CD8-positive, alpha-beta memory T cell (primary cell): ENCODE results near the gene OR52B2. TPM values are rescaled to one million over a fixed set of nuclear protein-coding genes. Genes with fewer than 3 reads are reported as not detected.

Source experiments
- CTCF ChIA-PET: fragments of 350-600 bp; sonication (Branson Sonifier 250); formaldehyde crosslinking; loops from one replicate; lab custom pipeline; 2021; ENCODE audit warnings: antibody characterized with exemption; lab: Charles Lee
- POLR2A ChIA-PET: fragments of 350-600 bp; sonication (Branson Sonifier 250); formaldehyde crosslinking; loops from one replicate; lab custom pipeline; 2021; ENCODE audit warnings: antibody characterized with exemption; lab: Charles Lee
- DNase-seq, 5 donors: peaks; one replicate each; pipeline versions ENCODE4 v3.0.0 to v3.0.0-alpha.2; 2020 to 2022; ENCODE audit warnings: mixed read lengths in 1 of 5
- H3K27ac ChIP-seq: one replicate; pipeline ENCODE4 v1.7.0; 2013; ENCODE audit warnings: low read depth, mild to moderate bottlenecking, low read length, moderate library complexity
- H3K27me3 ChIP-seq: 2 replicates; pipeline ENCODE4 v1.7.0; 2013; ENCODE audit warnings: low read length, mild to moderate bottlenecking; ENCODE audit not compliant: insufficient read depth, poor library complexity, severe bottlenecking
- H3K36me3 ChIP-seq: 2 replicates; pipeline ENCODE4 v1.7.0; 2013; ENCODE audit warnings: mild to moderate bottlenecking, low read length, moderate library complexity; ENCODE audit not compliant: insufficient read depth
- H3K4me1 ChIP-seq: 2 replicates; pipeline ENCODE4 v1.7.0; 2013; ENCODE audit warnings: mild to moderate bottlenecking, low read length, moderate library complexity; ENCODE audit not compliant: insufficient read depth
- H3K4me3 ChIP-seq: 2 replicates; pipeline ENCODE4 v1.7.0; 2013; ENCODE audit warnings: mild to moderate bottlenecking, low read length
- H3K9me3 ChIP-seq: 2 replicates; pipeline ENCODE4 v1.7.0; 2013; ENCODE audit warnings: mild to moderate bottlenecking, low read length
- H3K27ac Mint-ChIP-seq, 8 donors: one replicate each; pipeline ENCODE4 v1.8.0; 2020 to 2021; ENCODE audit warnings: mixed read lengths in 8 of 8, mild to moderate bottlenecking in 6 of 8, inconsistent platforms in 3 of 8, moderate library complexity in 3 of 8
- H3K27me3 Mint-ChIP-seq, 2 donors: one replicate each; pipeline ENCODE4 v1.8.0; 2020 to 2021; ENCODE audit warnings: mixed read lengths in 2 of 2, mild to moderate bottlenecking in 1 of 2, moderate library complexity in 1 of 2
- H3K36me3 Mint-ChIP-seq, 3 donors: one replicate each; pipeline ENCODE4 v1.8.0; 2020 to 2021; ENCODE audit warnings: mixed read lengths in 3 of 3, inconsistent platforms in 1 of 3, mild to moderate bottlenecking in 1 of 3
- H3K4me1 Mint-ChIP-seq, 3 donors: one replicate each; pipeline ENCODE4 v1.8.0; 2020 to 2021; ENCODE audit warnings: mixed read lengths in 3 of 3, inconsistent platforms in 1 of 3, mild to moderate bottlenecking in 1 of 3
- H3K4me3 Mint-ChIP-seq, 7 donors: one replicate each; pipeline ENCODE4 v1.8.0; 2020 to 2021; ENCODE audit warnings: mixed read lengths in 7 of 7, mild to moderate bottlenecking in 6 of 7, moderate library complexity in 4 of 7, inconsistent platforms in 2 of 7
- H3K9me3 Mint-ChIP-seq, 5 donors: one replicate each; pipeline ENCODE4 v1.8.0; 2020 to 2022; ENCODE audit warnings: mixed read lengths in 5 of 5, mild to moderate bottlenecking in 3 of 5, moderate library complexity in 2 of 5, inconsistent platforms in 1 of 5
- polyA plus RNA-seq: library from polyadenylated mRNA; unstranded; fragments of 300-500 nt; fragmentation: Illumina TruSeq; gene quantifications from one replicate; pipeline ENCODE4 v1.2.3, GENCODE V29; 2021
- total RNA-seq, 2 experiments: library from RNA; stranded (reverse); gene quantifications; one replicate each; pipeline ENCODE4 v1.2.3, GENCODE V29; 2021

Gene OR52B2
- total and polyA plus RNA-seq, 3 experiments from 2014 or later, result not detected

GRCh38 chr11:6197466-6198200 is 27.5 kb upstream of the OR52B2 start:
- no peak for DNase-seq
- peaks cover 32 to 44% (median 43%) of the 10 kb centered on the region in 3 donors for H3K4me1 Mint-ChIP-seq
- Histone ChIP-seq H3K4me1 (peaks cover 13% of the 10 kb centered on the region), H3K36me3 (no peaks in the 10 kb centered on the region), H3K9me3 (no peaks in the 10 kb centered on the region), H3K27ac (no peak overlapping the region), H3K27me3 (no peaks in the 10 kb centered on the region), H3K4me3 (no peak overlapping the region)
- H3K36me3 Mint-ChIP-seq, result peaks cover 0 to 2% (median 0%) of the 10 kb centered on the region in 3 donors
- peak overlapping the region in 3 of 8 donors; percentile 28 to 59 (median 30) for H3K27ac Mint-ChIP-seq
- CTCF ChIA-PET, result no interaction called here
- H3K27me3 Mint-ChIP-seq, result no peaks in the 10 kb centered on the region
- no peak overlapping the region for H3K4me3 Mint-ChIP-seq
- POLR2A ChIA-PET, result no interaction called here
- H3K9me3 Mint-ChIP-seq, result no peaks in the 10 kb centered on the region

DNA sequence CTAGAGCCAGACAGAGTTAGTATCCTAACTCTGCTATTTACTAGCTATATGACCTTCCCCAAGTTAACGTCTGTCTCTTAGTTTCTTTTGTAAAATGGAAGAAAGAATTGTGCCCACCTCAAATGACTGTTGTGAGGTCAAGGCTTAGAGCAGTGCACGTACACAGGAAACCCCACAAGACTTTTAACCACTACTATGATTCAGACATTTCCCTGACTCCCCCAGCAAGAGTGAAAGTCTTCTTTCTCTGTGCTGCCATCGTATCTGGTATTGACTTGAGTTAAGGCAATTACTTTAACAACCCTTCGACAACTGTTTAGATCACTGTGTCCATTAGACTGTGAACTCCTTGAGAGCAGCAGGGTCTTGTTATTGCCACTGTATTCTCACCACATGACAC is 26.3 kb upstream of the OR52B2 start:
- H3K4me3 Mint-ChIP-seq, result peak overlapping the region in 4 of 7 donors; percentile 3 to 61 (median 18)
- peak overlapping the region; percentile 5 to 81 (median 56) for H3K27ac Mint-ChIP-seq
- Histone ChIP-seq H3K27me3 (no peaks in the 10 kb centered on the region), H3K36me3 (no peaks in the 10 kb centered on the region), H3K4me1 (peaks cover 11% of the 10 kb centered on the region), H3K4me3 (no peak overlapping the region), H3K9me3 (no peaks in the 10 kb centered on the region), H3K27ac (no peak overlapping the region)
- POLR2A ChIA-PET, result no interaction called here
- no peaks in the 10 kb centered on the region for H3K9me3 Mint-ChIP-seq
- no peaks in the 10 kb centered on the region for H3K27me3 Mint-ChIP-seq
- CTCF ChIA-PET, result no interaction called here
- H3K36me3 Mint-ChIP-seq, result peaks cover 0 to 2% (median 0%) of the 10 kb centered on the region in 3 donors
- DNase-seq, result no peak
- H3K4me1 Mint-ChIP-seq, result peaks cover 21 to 33% (median 30%) of the 10 kb centered on the region in 3 donors

GRCh38 chr11:6194065-6194581 is 24.0 kb upstream of the OR52B2 start:
- H3K4me3 ChIP-seq, result no peak overlapping the region
- Mint-ChIP-seq H3K27me3 (no peaks in the 10 kb centered on the region), H3K36me3 (peaks cover 0 to 2% (median 0%) of the 10 kb centered on the region in 3 donors), H3K9me3 (no peaks in the 10 kb centered on the region), H3K4me1 (peaks cover 11 to 19% (median 19%) of the 10 kb centered on the region in 3 donors), H3K4me3 (no peak overlapping the region), H3K27ac (no peak overlapping the region)
- no peaks in the 10 kb centered on the region for H3K36me3 ChIP-seq
- POLR2A ChIA-PET, result no interaction called here
- H3K4me1 ChIP-seq, result no peaks in the 10 kb centered on the region
- no peaks in the 10 kb centered on the region for H3K27me3 ChIP-seq
- H3K9me3 ChIP-seq, result no peaks in the 10 kb centered on the region
- CTCF ChIA-PET, result no interaction called here
- H3K27ac ChIP-seq, result no peak overlapping the region
- no peak for DNase-seq

- Mint-ChIP-seq H3K4me3 (no peak overlapping the region), H3K36me3 (peaks cover 0 to 2% (median 0%) of the 10 kb centered on the region in 3 donors), H3K27me3 (no peaks in the 10 kb centered on the region), H3K27ac (peak overlapping the region in 1 of 8 donors; percentile 59), H3K9me3 (peaks cover 0 to 1% (median 0%) of the 10 kb centered on the region in 5 donors), H3K4me1 (peaks cover 8 to 9% (median 8%) of the 10 kb centered on the region in 3 donors)
- no peaks in the 10 kb centered on the region for H3K9me3 ChIP-seq
- no peaks in the 10 kb centered on the region for H3K4me1 ChIP-seq
- no peaks in the 10 kb centered on the region for H3K27me3 ChIP-seq
- no peak for DNase-seq
- no peaks in the 10 kb centered on the region for H3K36me3 ChIP-seq
- no peak overlapping the region for H3K4me3 ChIP-seq
- ChIA-PET POLR2A (no interaction called here), CTCF (no interaction called here)
- no peak overlapping the region for H3K27ac ChIP-seq
Observed at GRCh38 chr11:6191742-6192141, 21.6 kb upstream of the OR52B2 start.

- H3K4me3 ChIP-seq, result no peak overlapping the region
- H3K9me3 ChIP-seq, result no peaks in the 10 kb centered on the region
- Mint-ChIP-seq H3K4me3 (no peak overlapping the region), H3K27me3 (peaks cover 7 to 10% of the 10 kb centered on the region in 2 donors), H3K36me3 (peaks cover 0 to 11% (median 2%) of the 10 kb centered on the region in 3 donors), H3K4me1 (peaks cover 14 to 23% (median 22%) of the 10 kb centered on the region in 3 donors), H3K9me3 (peaks cover 0 to 11% (median 2%) of the 10 kb centered on the region in 5 donors), H3K27ac (peak overlapping the region in 1 of 8 donors; percentile 10)
- H3K27ac ChIP-seq, result no peak overlapping the region
- CTCF ChIA-PET, result no interaction called here
- no peak for DNase-seq
- H3K27me3 ChIP-seq, result no peaks in the 10 kb centered on the region
- H3K4me1 ChIP-seq, result no peaks in the 10 kb centered on the region
- H3K36me3 ChIP-seq, result no peaks in the 10 kb centered on the region
- POLR2A ChIA-PET, result no interaction called here
Observed at GRCh38 chr11:6175440-6175839, 5.3 kb upstream of the OR52B2 start.

DNA sequence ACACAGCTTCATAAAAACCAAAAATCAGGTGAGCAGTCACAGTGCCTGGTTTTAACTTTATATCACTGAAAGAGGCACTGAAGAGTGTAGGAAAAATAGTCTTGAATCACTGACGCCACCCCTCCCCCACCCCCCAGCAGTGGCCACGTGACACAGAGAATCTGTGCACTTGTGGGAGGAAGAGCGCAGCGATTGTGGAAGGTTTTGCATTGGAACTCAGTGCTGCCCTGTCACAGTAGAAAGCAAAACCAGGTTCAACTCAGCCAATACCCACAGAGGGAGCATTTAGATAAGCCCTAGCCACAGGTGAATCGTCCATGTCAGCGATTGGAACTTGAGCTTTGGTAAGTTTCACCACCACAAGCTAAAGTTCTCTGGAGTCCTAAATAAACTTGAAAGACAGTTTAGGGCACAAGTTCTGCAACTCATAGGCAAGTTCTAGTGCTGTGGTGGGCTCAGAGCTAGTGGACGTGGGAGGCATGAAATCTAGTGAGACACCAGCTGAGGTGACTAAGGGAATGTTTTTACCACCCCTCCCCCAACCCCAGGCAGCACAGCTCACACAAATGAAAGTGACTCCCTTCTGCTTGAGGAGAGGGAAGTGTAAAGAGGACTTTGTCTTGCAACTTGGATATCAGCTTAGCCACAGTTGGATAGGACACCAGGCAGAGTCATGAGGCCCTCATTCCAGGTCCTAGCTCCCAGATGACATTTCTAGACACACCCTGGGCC is 13.3 kb downstream of the OR52B2 start:
- H3K4me3 Mint-ChIP-seq, result no peak overlapping the region
- H3K27me3 Mint-ChIP-seq, result peaks cover 6 to 26% of the 10 kb centered on the region in 2 donors
- ChIA-PET POLR2A (no interaction called here), CTCF (no interaction called here)
- no peaks in the 10 kb centered on the region for H3K36me3 Mint-ChIP-seq
- Histone ChIP-seq H3K9me3 (no peaks in the 10 kb centered on the region), H3K4me3 (no peak overlapping the region), H3K27ac (no peak overlapping the region), H3K27me3 (no peaks in the 10 kb centered on the region), H3K4me1 (no peaks in the 10 kb centered on the region), H3K36me3 (no peaks in the 10 kb centered on the region)
- peaks cover 0 to 2% (median 0%) of the 10 kb centered on the region in 5 donors for H3K9me3 Mint-ChIP-seq
- H3K27ac Mint-ChIP-seq, result peak overlapping the region in 1 of 8 donors; percentile 43
- DNase-seq, result no peak
- H3K4me1 Mint-ChIP-seq, result no peaks in the 10 kb centered on the region

DNA sequence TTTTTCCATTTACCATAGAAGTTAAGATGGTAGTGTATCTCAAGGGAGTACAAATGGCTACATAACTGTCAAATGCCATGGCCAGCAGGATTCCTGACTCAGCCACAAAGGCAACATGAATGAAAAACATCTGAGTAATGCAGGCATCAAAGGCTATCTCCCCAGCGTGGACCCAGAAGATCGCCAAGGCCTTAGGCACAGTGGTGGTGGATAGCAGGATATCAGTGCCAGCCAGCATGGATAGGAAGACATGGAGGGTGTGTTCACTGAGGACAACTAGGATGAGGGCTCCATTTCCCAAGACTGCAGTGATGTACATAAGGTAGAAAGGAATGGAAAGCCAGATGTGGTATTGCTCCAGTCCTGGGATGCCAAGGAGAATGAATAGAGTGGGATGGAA is 18.0 kb downstream of the OR52B2 start:
- no peaks in the 10 kb centered on the region for H3K4me1 ChIP-seq
- Mint-ChIP-seq H3K9me3 (peaks cover 2 to 7% (median 4%) of the 10 kb centered on the region in 5 donors), H3K27me3 (peaks cover 7 to 14% of the 10 kb centered on the region in 2 donors), H3K36me3 (no peaks in the 10 kb centered on the region), H3K4me1 (no peaks in the 10 kb centered on the region), H3K4me3 (no peak overlapping the region), H3K27ac (no peak overlapping the region)
- no peaks in the 10 kb centered on the region for H3K9me3 ChIP-seq
- no peaks in the 10 kb centered on the region for H3K27me3 ChIP-seq
- DNase-seq, result no peak
- ChIA-PET POLR2A (no interaction called here), CTCF (no interaction called here)
- no peak overlapping the region for H3K4me3 ChIP-seq
- no peak overlapping the region for H3K27ac ChIP-seq
- no peaks in the 10 kb centered on the region for H3K36me3 ChIP-seq

DNA sequence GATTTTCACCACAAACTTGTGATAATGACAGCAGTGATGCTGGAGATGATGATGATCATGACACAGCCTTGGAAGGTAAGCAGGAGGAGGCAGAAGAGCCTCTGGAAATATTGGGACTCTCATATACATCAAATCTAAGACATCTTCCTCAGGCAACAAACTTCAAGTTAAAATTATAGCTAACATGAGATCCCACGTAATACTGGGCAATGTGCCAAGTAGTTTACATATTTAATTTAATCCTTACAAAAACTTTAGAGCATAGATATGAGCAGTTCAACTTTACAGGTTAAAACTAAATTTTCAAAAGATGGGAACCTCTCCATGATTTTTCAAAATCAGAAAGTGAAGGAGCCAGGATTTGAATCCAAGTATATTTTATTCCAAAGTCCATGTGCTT is 19.0 kb downstream of the OR52B2 start:
- H3K36me3 Mint-ChIP-seq, result no peaks in the 10 kb centered on the region
- H3K4me3 Mint-ChIP-seq, result no peak overlapping the region
- no peaks in the 10 kb centered on the region for H3K4me1 Mint-ChIP-seq
- Histone ChIP-seq H3K4me1 (no peaks in the 10 kb centered on the region), H3K9me3 (no peaks in the 10 kb centered on the region), H3K4me3 (no peak overlapping the region), H3K36me3 (no peaks in the 10 kb centered on the region), H3K27ac (no peak overlapping the region), H3K27me3 (no peaks in the 10 kb centered on the region)
- peaks cover 7 to 10% of the 10 kb centered on the region in 2 donors for H3K27me3 Mint-ChIP-seq
- DNase-seq, result no peak
- ChIA-PET CTCF (no interaction called here), POLR2A (no interaction called here)
- no peak overlapping the region for H3K27ac Mint-ChIP-seq
- peaks cover 2 to 7% (median 4%) of the 10 kb centered on the region in 5 donors for H3K9me3 Mint-ChIP-seq
